ENCODE results near the gene RGS12. TPM values are rescaled to one million over a fixed set of nuclear protein-coding genes. Genes with fewer than 3 reads are reported as not detected.

Gene RGS12
- total RNA-seq, 1 experiment from 2014 or later: 16.9 TPM

DNA sequence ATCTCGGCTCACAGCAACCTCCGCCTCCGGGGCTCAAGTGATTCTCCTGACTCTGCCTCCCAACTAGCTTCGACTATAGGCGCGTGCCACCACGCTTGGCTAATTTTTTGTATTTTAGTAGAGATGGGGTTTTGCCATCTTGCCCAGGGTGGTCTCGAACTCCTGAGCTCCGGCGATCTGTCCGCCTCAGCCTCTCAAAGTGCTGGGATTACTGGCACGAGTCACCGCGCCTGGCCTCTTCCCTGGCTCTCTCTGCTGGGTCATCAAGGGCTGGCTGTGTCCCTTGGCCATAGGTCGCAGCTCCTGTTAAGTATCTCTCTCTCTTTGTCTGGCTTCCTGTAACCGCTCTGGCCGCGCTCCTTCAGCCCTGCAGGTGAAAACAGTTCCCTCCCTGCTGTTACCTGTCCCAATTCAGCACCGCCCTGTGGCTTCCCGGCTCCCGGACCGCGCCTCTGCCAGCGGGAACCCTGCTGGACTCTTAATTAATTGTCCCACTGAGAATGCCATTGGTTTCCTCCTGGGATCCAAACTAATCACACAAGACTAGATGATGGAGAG, 1.3 kb upstream of the RGS12 start:
- no peak overlapping the region for H3K27ac ChIP-seq (ENCODE audit: insufficient read length, low read depth, low read length)
- peaks cover 24 to 31% of the 10 kb centered on the region in 2 experiments for H3K4me1 Mint-ChIP-seq

More for the DNA sequence above, 1.3 kb upstream of the RGS12 start:
- H2BK5ac ChIP-seq (ENCODE audit: insufficient read length, low read length): no peak overlapping the region
- Mint-ChIP-seq H3K27ac (peak overlapping the region in 2 of 3 experiments; percentile 48 to 51; a peak in 2 of 7 replicates), H3K9me3 (no peaks in the 10 kb centered on the region; a peak in 1 of 5 replicates), H3K27me3 (ENCODE audit: low read depth) (peaks cover 28% of the 10 kb centered on the region), H3K4me3 (peak overlapping the region; percentile 79 to 88), H3K36me3 (ENCODE audit: insufficient read depth in 1 of 3, low read depth in 3 of 3) (no peaks in the 10 kb centered on the region; a peak in 1 of 7 replicates)
- H4K20me1 ChIP-seq (ENCODE audit: control insufficient read depth, insufficient read depth, insufficient read length): no peaks in the 10 kb centered on the region
- H3K9me3 ChIP-seq (ENCODE audit: control insufficient read depth, low read depth, low read length): no peaks in the 10 kb centered on the region
- no peak overlapping the region for H3K4ac ChIP-seq (ENCODE audit: low read depth, low read length)
- no peak overlapping the region for H4K8ac ChIP-seq (replicated peaks; ENCODE audit: insufficient read length, low read depth, low read length)
- no peak overlapping the region for H2BK120ac ChIP-seq (ENCODE audit: low read depth, low read length, poor library complexity, severe bottlenecking)
- WGBS (ENCODE audit: extremely low coverage, insufficient read length, low lambda C conversion rate): no CpG with 5 or more reads among the region's 24 CpGs
- no peaks in the 10 kb centered on the region for H3K79me1 ChIP-seq (ENCODE audit: insufficient read depth, low read depth, low read length, poor library complexity, severe bottlenecking)
- no peaks in the 10 kb centered on the region for H3K79me2 ChIP-seq (ENCODE audit: insufficient read depth, low read length)
- no peak overlapping the region for H2AFZ ChIP-seq (ENCODE audit: low read length)
- H3K9ac ChIP-seq (ENCODE audit: extremely low read depth, insufficient read length, low read length): no peak overlapping the region
- H3K4me1 ChIP-seq (ENCODE audit: insufficient read depth, low read length): no peaks in the 10 kb centered on the region
- H3K14ac ChIP-seq (ENCODE audit: insufficient read depth, low read length): no peak overlapping the region
- no peak overlapping the region for H4K91ac ChIP-seq (ENCODE audit: insufficient read length, low read depth, low read length)
- H2BK20ac ChIP-seq (ENCODE audit: low read depth, low read length, poor library complexity, severe bottlenecking): no peak overlapping the region
- H3K56ac ChIP-seq (ENCODE audit: insufficient read length, low read depth, low read length): no peak overlapping the region
- no peak overlapping the region for H3K23ac ChIP-seq (ENCODE audit: insufficient read length, low read depth, low read length)
- TF ChIP-seq, protein P1, sequence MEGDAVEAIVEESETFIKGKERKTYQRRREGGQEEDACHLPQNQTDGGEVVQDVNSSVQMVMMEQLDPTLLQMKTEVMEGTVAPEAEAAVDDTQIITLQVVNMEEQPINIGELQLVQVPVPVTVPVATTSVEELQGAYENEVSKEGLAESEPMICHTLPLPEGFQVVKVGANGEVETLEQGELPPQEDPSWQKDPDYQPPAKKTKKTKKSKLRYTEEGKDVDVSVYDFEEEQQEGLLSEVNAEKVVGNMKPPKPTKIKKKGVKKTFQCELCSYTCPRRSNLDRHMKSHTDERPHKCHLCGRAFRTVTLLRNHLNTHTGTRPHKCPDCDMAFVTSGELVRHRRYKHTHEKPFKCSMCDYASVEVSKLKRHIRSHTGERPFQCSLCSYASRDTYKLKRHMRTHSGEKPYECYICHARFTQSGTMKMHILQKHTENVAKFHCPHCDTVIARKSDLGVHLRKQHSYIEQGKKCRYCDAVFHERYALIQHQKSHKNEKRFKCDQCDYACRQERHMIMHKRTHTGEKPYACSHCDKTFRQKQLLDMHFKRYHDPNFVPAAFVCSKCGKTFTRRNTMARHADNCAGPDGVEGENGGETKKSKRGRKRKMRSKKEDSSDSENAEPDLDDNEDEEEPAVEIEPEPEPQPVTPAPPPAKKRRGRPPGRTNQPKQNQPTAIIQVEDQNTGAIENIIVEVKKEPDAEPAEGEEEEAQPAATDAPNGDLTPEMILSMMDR (conservative IDR thresholded peaks at IDR 0.05): no peak
- H3K23me2 ChIP-seq (ENCODE audit: insufficient read length, low read depth, low read length, poor library complexity, severe bottlenecking): peaks cover 16% of the 10 kb centered on the region
- H3K4me2 ChIP-seq (ENCODE audit: insufficient read depth, insufficient read length, low read length): peak overlapping the region; percentile 71
- H2AK5ac ChIP-seq (ENCODE audit: insufficient read length, low read length): no peak overlapping the region
- H2BK12ac ChIP-seq (ENCODE audit: insufficient read length, low read depth, low read length): no peak overlapping the region
- H3K18ac ChIP-seq (ENCODE audit: insufficient read length, low read depth, low read length): no peak overlapping the region
- DNase-seq: peak; percentile 60
- H4K5ac ChIP-seq (ENCODE audit: insufficient read length, low read depth, low read length): no peak overlapping the region
- H3K27me3 ChIP-seq (ENCODE audit: insufficient read depth, low read length): no peaks in the 10 kb centered on the region; the same call in 1 of the 2 replicates
- H3T11ph ChIP-seq (ENCODE audit: low read length): no peak overlapping the region
- no peak overlapping the region for H2BK15ac ChIP-seq (ENCODE audit: low read depth, low read length)

All from H9 (cell line).